Measurements from ENCODE around the gene LOXL3. TPM values are rescaled to one million over a fixed set of nuclear protein-coding genes. Genes with fewer than 3 reads are reported as not detected.

The LOXL3 gene
- total RNA-seq, 1 donor from 2014 or later: 30.2 TPM

GRCh38 chr2:74572178-74572925 lies 18.6 kb upstream of the LOXL3 start:
- peaks cover 16% of the 10 kb centered on the region for H3K4me1 Mint-ChIP-seq
- H3K27me3 Mint-ChIP-seq (ENCODE audit: low read depth): peaks cover 11% of the 10 kb centered on the region
- no peak for DNase-seq (ENCODE audit: low read depth, low spot score)
- no peaks in the 10 kb centered on the region for H3K36me3 Mint-ChIP-seq (ENCODE audit: low read depth)
- no peak overlapping the region for H3K27ac Mint-ChIP-seq (ENCODE audit: unreplicated experiment)
- no peaks in the 10 kb centered on the region for H3K9me3 Mint-ChIP-seq
- TF ChIP-seq CTCF (conservative IDR thresholded peaks at IDR 0.05): peak; percentile 14
- H3K4me3 Mint-ChIP-seq: no peak overlapping the region

- H3K4me3 Mint-ChIP-seq: no peak overlapping the region
- no peaks in the 10 kb centered on the region for H3K9me3 Mint-ChIP-seq
- no peak for DNase-seq (ENCODE audit: low read depth, low spot score)
- H3K36me3 Mint-ChIP-seq (ENCODE audit: low read depth): no peaks in the 10 kb centered on the region
- H3K27ac Mint-ChIP-seq (ENCODE audit: unreplicated experiment): no peak overlapping the region
- H3K27me3 Mint-ChIP-seq (ENCODE audit: low read depth): peaks cover 16% of the 10 kb centered on the region
- TF ChIP-seq CTCF (conservative IDR thresholded peaks at IDR 0.05): no peak
- peaks cover 13% of the 10 kb centered on the region for H3K4me1 Mint-ChIP-seq
Measured at GRCh38 chr2:74571058-74571457, 17.3 kb upstream of the LOXL3 start.

GRCh38 chr2:74569686-74570085 lies 15.9 kb upstream of the LOXL3 start:
- no peaks in the 10 kb centered on the region for H3K9me3 Mint-ChIP-seq
- no peak for DNase-seq (ENCODE audit: low read depth, low spot score)
- H3K36me3 Mint-ChIP-seq (ENCODE audit: low read depth): no peaks in the 10 kb centered on the region
- no peak overlapping the region for H3K4me3 Mint-ChIP-seq
- peaks cover 19% of the 10 kb centered on the region for H3K27me3 Mint-ChIP-seq (ENCODE audit: low read depth)
- H3K27ac Mint-ChIP-seq (ENCODE audit: unreplicated experiment): no peak overlapping the region
- peaks cover 12% of the 10 kb centered on the region for H3K4me1 Mint-ChIP-seq
- TF ChIP-seq CTCF (conservative IDR thresholded peaks at IDR 0.05): no peak

- Mint-ChIP-seq H3K4me1 (no peaks in the 10 kb centered on the region), H3K27ac (ENCODE audit: unreplicated experiment) (no peak overlapping the region), H3K4me3 (no peak overlapping the region), H3K27me3 (ENCODE audit: low read depth) (peaks cover 31% of the 10 kb centered on the region), H3K36me3 (ENCODE audit: low read depth) (no peaks in the 10 kb centered on the region), H3K9me3 (no peaks in the 10 kb centered on the region)
- TF ChIP-seq CTCF (conservative IDR thresholded peaks at IDR 0.05): no peak
- DNase-seq (ENCODE audit: low read depth, low spot score): no peak
Measured at GRCh38 chr2:74567881-74568280, 14.1 kb upstream of the LOXL3 start.

- no peaks in the 10 kb centered on the region for H3K9me3 Mint-ChIP-seq
- no peaks in the 10 kb centered on the region for H3K36me3 Mint-ChIP-seq (ENCODE audit: low read depth)
- no peak for TF ChIP-seq CTCF (conservative IDR thresholded peaks at IDR 0.05)
- no peaks in the 10 kb centered on the region for H3K4me1 Mint-ChIP-seq
- no peak overlapping the region for H3K4me3 Mint-ChIP-seq
- H3K27ac Mint-ChIP-seq (ENCODE audit: unreplicated experiment): no peak overlapping the region
- no peak for DNase-seq (ENCODE audit: low read depth, low spot score)
- H3K27me3 Mint-ChIP-seq (ENCODE audit: low read depth): peaks cover 39% of the 10 kb centered on the region
Measured at GRCh38 chr2:74566754-74567085, 13.0 kb upstream of the LOXL3 start.

Data from neural crest cell (in vitro differentiated cells).